CD4-positive, alpha-beta T cell (primary cell): ENCODE measurements around the gene NOL3. TPM values are rescaled to one million over a fixed set of nuclear protein-coding genes. Genes with fewer than 3 reads are reported as not detected.

ENCODE experiments used
- ATAC-seq: fragments of 200-7000 bp; cut with Tn5 transposase; one replicate; pipeline ENCODE4 v1.10.0; 2022; ENCODE audit warnings: mild to moderate bottlenecking; ENCODE audit not compliant: poor library complexity
- CTCF ChIA-PET: fragments of 350-600 bp; sonication (Branson Sonifier 250); formaldehyde crosslinking; loops from one replicate; lab custom pipeline; 2021; ENCODE audit warnings: antibody characterized with exemption, inconsistent platforms; lab: Charles Lee
- POLR2A ChIA-PET: fragments of 350-600 bp; sonication (Branson Sonifier 250); formaldehyde crosslinking; loops from one replicate; lab custom pipeline; 2021; ENCODE audit warnings: antibody characterized with exemption, inconsistent platforms; lab: Charles Lee
- DNase-seq, 14 experiments: peaks; one replicate each; pipeline ENCODE4 v3.0.0-alpha.2; 2013 to 2020; ENCODE audit warnings: mixed read lengths in 2 of 14
- H3K27ac ChIP-seq, 2 donors: one replicate each; pipeline versions ENCODE4 v1.5.1 to v1.7.0; 2013; ENCODE audit warnings: low read length in 2 of 2, low read depth in 1 of 2, mild to moderate bottlenecking in 1 of 2
- H3K27me3 ChIP-seq, 2 experiments: 1 replicate in 1 of 2; 2 replicates in 1 of 2; pipeline versions ENCODE4 v1.6.1 to v1.7.0; 2013; ENCODE audit warnings: low read length in 2 of 2, control low read depth in 1 of 2, mild to moderate bottlenecking in 1 of 2, moderate library complexity in 1 of 2; ENCODE audit not compliant: insufficient read depth in 2 of 2, control insufficient read depth in 1 of 2
- H3K36me3 ChIP-seq: one replicate; pipeline ENCODE4 v1.6.1; 2013; ENCODE audit warnings: low read length, control low read depth; ENCODE audit not compliant: insufficient read depth
- H3K4me1 ChIP-seq: one replicate; pipeline ENCODE4 v1.6.1; 2013; ENCODE audit warnings: low read length, control low read depth; ENCODE audit not compliant: insufficient read depth
- H3K4me3 ChIP-seq: one replicate; pipeline ENCODE4 v1.5.1; 2013; ENCODE audit warnings: mild to moderate bottlenecking, low read length, moderate library complexity
- H3K9me3 ChIP-seq, 2 experiments: 1 replicate in 1 of 2; 2 replicates in 1 of 2; pipeline versions ENCODE4 v1.6.1 to v1.7.0; 2013; ENCODE audit warnings: low read length in 2 of 2, mild to moderate bottlenecking in 2 of 2, control low read depth in 1 of 2, moderate library complexity in 1 of 2; ENCODE audit not compliant: control insufficient read depth in 1 of 2, insufficient read depth in 1 of 2
- H3K27ac Mint-ChIP-seq: one replicate; pipeline ENCODE4 v1.8.0; 2020; ENCODE audit warnings: mixed read lengths
- H3K27me3 Mint-ChIP-seq: one replicate; pipeline ENCODE4 v1.8.0; 2021; ENCODE audit warnings: mixed read lengths
- H3K36me3 Mint-ChIP-seq: one replicate; pipeline ENCODE4 v1.8.0; 2021; ENCODE audit warnings: low read depth, mixed read lengths
- H3K4me1 Mint-ChIP-seq: one replicate; pipeline ENCODE4 v1.8.0; 2021; ENCODE audit warnings: low read depth, mixed read lengths
- H3K4me3 Mint-ChIP-seq: one replicate; pipeline ENCODE4 v1.8.0; 2020; ENCODE audit warnings: mild to moderate bottlenecking, mixed read lengths
- H3K9me3 Mint-ChIP-seq: one replicate; pipeline ENCODE4 v1.8.0; 2020; ENCODE audit warnings: mixed read lengths
- CTCF ChIP-seq: fragments of 200-600 bp; IDR thresholded peaks from one replicate; pipeline ENCODE4 v1.8.0; 2022; ENCODE audit warnings: antibody characterized with exemption, mild to moderate bottlenecking
- intact Hi-C, 2 experiments: fragments of 100-400 bp; cut with DNase I in 1 of 2; cut with micrococcal nuclease in 1 of 2; formaldehyde crosslinking; loops; one replicate each; pipeline versions ENCODE4 v1.15.1 to v1.9.0; 2023 to 2025; cut with DNase I, micrococcal nuclease
- total RNA-seq, 174 experiments: library from RNA in 2 of 174; stranded (reverse) in 2 of 174; gene quantifications; one replicate each; pipeline ENCODE4 v1.2.3 and lab custom pipeline; 2021 to 2026

NOL3 gene
- total RNA-seq, 2 experiments from 2014 or later = 1.1 to 1.2 TPM

GRCh38 chr16:67169011-67169451, 1.3 kb upstream of the NOL3 start:
- Histone ChIP-seq H3K9me3 (peaks cover 0 to 26% of the 10 kb centered on the region in 2 experiments), H3K27ac (no peak overlapping the region), H3K4me3 (no peak overlapping the region), H3K36me3 (no peaks in the 10 kb centered on the region), H3K27me3 (peaks cover 71 to 80% of the 10 kb centered on the region in 2 experiments), H3K4me1 (peaks cover 50% of the 10 kb centered on the region)
- peaks cover 44% of the 10 kb centered on the region for H3K4me1 Mint-ChIP-seq
- CTCF ChIA-PET = interaction anchor here (0.7 to 1.9 kb wide), 2 partner anchors 14 to 156 kb away, joined by 3 to 7 read pairs; no protein-coding TSS in a partner anchor
- no peak overlapping the region for H3K4me3 Mint-ChIP-seq
- no peak overlapping the region for H3K27ac Mint-ChIP-seq
- H3K9me3 Mint-ChIP-seq = no peaks in the 10 kb centered on the region
- ATAC-seq (no peak), DNase-seq (no peak)
- H3K27me3 Mint-ChIP-seq = peaks cover 90% of the 10 kb centered on the region
- POLR2A ChIA-PET = interaction anchor here (1.6 to 2.5 kb wide), 2 partner anchors 9 to 11 kb away, joined by 3 to 16 read pairs; partner anchors contain the start of genes FBXL8 and TRADD
- no peak for TF ChIP-seq CTCF
- intact Hi-C loops = loop anchor here in 1 of 2 experiments (2.0 kb wide), 1 partner anchor 26 kb away; no protein-coding TSS in a partner anchor
- H3K36me3 Mint-ChIP-seq = no peaks in the 10 kb centered on the region

GRCh38 chr16:67169642-67170167, 633 bp upstream of the NOL3 start:
- no peak for ATAC-seq
- Mint-ChIP-seq H3K9me3 (no peaks in the 10 kb centered on the region), H3K4me1 (peaks cover 46% of the 10 kb centered on the region), H3K4me3 (peak overlapping the region; percentile 62), H3K36me3 (no peaks in the 10 kb centered on the region), H3K27me3 (peaks cover 88% of the 10 kb centered on the region), H3K27ac (no peak overlapping the region)
- H3K27me3 ChIP-seq = peaks cover 70 to 75% of the 10 kb centered on the region in 2 experiments
- TF ChIP-seq CTCF = peak; percentile 44
- peak in 4 of 14 experiments; percentile 38 to 62 (median 59) for DNase-seq
- intact Hi-C loops = loop anchor here in 1 of 2 experiments (2.0 kb wide), 1 partner anchor 27 kb away; no protein-coding TSS in a partner anchor
- POLR2A ChIA-PET = interaction anchor here (1.6 to 2.5 kb wide), 2 partner anchors 10 to 12 kb away, joined by 3 to 16 read pairs; partner anchors contain the start of genes FBXL8 and TRADD
- peaks cover 0 to 23% of the 10 kb centered on the region in 2 experiments for H3K9me3 ChIP-seq
- CTCF ChIA-PET = interaction anchor here (0.7 to 1.9 kb wide), 4 partner anchors 14 to 188 kb away, joined by 3 to 7 read pairs (median 3); no protein-coding TSS in a partner anchor
- H3K36me3 ChIP-seq = no peaks in the 10 kb centered on the region
- H3K4me3 ChIP-seq = peak overlapping the region; percentile 19
- H3K27ac ChIP-seq = no peak overlapping the region
- peaks cover 51% of the 10 kb centered on the region for H3K4me1 ChIP-seq

GRCh38 chr16:67170949-67171649, 761 bp downstream of the NOL3 start:
- ATAC-seq (no peak), DNase-seq (no peak)
- H3K4me1 ChIP-seq = peaks cover 48% of the 10 kb centered on the region
- H3K9me3 Mint-ChIP-seq = no peaks in the 10 kb centered on the region
- ChIA-PET CTCF (interaction anchor here (0.6 kb wide), 1 partner anchor 130 kb away, joined by 3 read pairs; no protein-coding TSS in a partner anchor), POLR2A (interaction anchor here (0.6 to 2.5 kb wide), 2 partner anchors 11 to 25 kb away, joined by 3 to 16 read pairs; partner anchors contain the start of genes FBXL8 and TRADD)
- peaks cover 39% of the 10 kb centered on the region for H3K4me1 Mint-ChIP-seq
- intact Hi-C loops = no loop called here
- no peaks in the 10 kb centered on the region for H3K36me3 Mint-ChIP-seq
- peaks cover 0 to 14% of the 10 kb centered on the region in 2 experiments for H3K9me3 ChIP-seq
- peaks cover 61 to 62% of the 10 kb centered on the region in 2 experiments for H3K27me3 ChIP-seq
- no peak overlapping the region for H3K27ac ChIP-seq
- peak overlapping the region; percentile 12 for H3K4me3 ChIP-seq
- no peak for TF ChIP-seq CTCF
- peaks cover 88% of the 10 kb centered on the region for H3K27me3 Mint-ChIP-seq
- no peak overlapping the region for H3K4me3 Mint-ChIP-seq
- no peaks in the 10 kb centered on the region for H3K36me3 ChIP-seq
- no peak overlapping the region for H3K27ac Mint-ChIP-seq
